GM18858 (cell line): ENCODE data around the gene RAI14.

ENCODE experiments used
- ATAC-seq: cut with Tn5 transposase; IDR thresholded peaks from one replicate; pipeline ENCODE4 v1.9.1; 2021; ENCODE audit not compliant: unreplicated experiment

Gene RAI14

DNA sequence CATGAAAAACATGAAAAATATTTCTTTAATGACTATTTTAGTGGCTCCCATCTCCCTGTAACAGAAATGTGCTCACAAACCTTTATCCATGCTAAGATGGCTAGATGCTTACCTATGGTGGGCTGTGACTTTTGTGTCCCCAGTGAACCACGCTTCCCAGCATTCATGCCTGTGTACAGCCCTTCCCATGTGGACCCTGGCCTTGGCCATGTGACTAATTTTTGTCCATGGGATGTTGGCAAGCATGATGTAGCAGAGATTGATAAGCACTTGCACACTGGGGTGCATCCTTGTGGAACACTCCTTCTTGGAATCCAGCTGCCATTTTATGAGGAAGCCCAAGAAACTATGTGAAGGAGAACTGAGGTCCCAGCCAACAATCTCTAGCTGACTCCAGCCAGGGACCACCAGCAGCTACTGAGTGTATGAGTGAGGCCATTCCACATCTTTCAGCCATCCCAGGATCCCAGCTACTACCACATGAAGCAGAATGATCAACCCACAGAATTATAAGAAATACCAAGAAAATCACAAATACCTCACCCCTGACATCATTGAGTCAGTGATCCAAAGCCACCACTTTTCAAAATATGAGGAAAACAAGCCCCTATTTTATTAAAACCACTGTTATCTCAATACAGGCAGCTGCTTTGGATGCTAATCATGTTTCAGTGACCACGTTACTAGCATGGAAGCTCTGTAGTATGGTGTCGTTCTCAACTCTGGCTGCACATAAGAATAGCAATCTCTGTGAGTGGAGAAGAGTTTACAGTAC lies 16.1 kb upstream of the RAI14 start:
- no peak for ATAC-seq

DNA sequence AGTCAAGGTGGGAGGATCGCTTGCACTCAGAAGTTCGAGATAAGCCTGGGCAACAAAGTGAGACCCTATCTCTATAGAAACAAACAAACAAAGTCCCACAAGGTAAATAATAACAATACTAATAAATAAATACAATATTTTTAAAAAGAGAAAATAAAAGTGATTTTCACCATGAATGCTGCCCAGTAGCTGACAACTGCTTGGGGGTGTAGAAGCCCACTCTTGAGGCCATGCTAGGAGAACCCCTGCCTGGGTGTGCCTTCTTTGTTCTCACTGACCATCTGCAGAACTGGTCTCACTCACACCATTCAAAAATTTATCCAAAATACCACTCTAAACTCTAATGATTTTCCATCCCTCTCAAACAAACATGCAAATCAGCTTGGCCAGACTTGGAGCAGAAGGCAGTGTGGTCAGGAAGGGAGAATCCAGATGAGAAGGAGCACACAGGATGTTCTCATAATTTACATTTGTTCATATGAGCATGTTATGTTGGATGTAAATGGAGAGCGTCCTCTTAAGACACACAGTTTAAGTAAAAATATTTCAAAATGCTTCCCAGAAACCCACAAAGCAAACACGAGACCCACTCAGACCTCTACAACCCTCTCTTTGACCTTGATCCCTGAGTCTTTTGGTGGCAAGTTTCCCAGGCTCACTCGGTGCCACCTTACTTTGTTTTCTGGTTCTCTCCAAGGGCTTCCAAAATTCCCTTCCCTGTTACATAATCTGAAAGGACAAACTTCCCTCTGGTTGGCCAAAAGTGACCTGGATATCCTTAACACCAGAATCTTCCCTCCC lies 7.9 kb upstream of the RAI14 start:
- no peak for ATAC-seq

DNA sequence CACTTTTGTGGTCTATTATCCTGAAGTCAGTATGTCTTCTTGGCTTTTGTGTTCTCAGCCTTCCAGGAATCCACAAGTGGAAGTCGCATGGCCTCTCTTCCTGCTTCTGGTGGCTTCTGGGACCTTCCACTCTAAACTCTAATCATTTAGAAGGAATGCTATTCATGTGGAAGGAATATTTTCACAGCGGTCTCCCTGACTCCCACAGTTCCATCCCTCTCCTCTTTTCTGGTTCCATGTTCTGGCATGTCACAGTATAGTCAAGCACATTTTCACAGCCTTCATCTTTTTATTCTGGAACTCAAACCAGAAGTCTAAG lies 7.3 kb upstream of the RAI14 start:
- ATAC-seq, result no peak

DNA sequence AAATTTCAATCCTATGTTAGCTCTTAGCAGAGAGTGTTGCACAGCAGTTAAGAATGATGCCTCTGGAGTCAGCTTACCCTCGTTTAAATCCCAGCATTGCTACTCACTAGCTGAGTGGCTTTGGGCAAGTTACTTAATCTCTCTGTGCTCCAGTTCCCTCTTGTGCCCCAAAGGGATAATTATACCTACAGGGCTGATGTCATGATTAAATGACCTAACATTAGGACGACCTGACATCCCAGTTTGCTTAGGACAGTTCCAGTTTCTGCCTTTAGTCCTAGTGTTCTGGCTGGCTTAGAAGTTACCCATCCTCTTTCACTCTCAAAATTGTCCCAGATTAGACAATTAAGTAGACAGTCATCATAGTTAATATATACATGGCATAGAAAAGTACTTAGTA lies 4.3 kb upstream of the RAI14 start:
- ATAC-seq, result no peak

DNA sequence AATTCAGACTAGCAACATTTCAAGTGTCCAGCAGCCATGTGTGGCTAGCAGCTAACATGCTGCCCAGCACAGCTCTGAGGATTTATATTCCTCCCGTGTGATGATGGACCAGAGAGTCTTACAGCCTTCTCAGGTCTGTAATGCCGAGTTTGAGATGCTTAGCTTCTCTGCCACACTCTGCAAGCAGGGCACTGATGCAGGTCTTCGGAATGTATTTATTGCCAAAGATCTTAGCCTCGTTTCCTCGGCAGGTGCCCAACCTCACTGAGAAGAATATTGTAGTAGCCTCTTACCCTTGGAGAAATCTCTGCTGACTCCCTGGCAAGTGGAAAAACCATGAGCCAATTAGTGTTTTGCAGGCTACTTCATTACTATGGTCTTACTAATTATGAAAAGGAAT lies 3.7 kb upstream of the RAI14 start:
- no peak for ATAC-seq

DNA sequence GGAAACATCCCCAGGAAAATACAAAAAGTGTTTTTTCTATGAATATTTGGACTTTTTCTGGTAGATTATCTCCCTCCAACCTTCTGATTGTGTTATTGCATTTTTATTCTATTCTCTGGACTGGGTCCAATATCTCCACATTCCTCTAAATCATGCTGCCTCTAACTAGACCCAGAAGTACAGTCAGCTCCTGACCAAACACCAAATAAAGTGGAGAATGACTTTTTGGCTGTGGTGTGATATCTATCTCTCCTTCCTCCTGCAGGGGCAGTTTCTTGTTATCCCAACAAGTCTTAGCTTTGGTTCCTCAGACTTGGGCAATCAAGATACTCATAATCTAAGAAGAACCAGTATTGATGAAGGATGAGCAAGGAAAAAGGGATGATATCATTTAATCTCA lies 3.2 kb upstream of the RAI14 start:
- ATAC-seq, result no peak

DNA sequence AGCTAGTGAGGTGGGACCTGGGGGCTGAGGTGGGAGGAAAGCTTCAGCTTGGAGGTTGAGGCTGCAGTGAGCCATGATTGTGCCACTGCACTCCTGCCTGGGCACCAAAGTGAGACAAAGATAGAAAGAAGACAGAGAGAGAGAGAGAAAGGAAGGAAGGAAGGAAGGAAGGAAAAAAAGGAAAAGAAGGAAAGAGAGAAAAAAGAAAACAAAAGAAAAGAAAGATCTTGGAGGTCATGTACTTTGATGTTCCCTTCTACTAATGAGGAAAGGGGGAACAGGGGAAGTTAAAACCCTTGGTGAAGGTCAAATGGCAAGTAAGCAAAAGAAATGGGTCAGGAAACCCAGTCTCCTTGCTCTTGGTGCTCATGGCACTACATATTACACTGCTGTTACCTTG lies 2.4 kb upstream of the RAI14 start:
- ATAC-seq, result no peak

DNA sequence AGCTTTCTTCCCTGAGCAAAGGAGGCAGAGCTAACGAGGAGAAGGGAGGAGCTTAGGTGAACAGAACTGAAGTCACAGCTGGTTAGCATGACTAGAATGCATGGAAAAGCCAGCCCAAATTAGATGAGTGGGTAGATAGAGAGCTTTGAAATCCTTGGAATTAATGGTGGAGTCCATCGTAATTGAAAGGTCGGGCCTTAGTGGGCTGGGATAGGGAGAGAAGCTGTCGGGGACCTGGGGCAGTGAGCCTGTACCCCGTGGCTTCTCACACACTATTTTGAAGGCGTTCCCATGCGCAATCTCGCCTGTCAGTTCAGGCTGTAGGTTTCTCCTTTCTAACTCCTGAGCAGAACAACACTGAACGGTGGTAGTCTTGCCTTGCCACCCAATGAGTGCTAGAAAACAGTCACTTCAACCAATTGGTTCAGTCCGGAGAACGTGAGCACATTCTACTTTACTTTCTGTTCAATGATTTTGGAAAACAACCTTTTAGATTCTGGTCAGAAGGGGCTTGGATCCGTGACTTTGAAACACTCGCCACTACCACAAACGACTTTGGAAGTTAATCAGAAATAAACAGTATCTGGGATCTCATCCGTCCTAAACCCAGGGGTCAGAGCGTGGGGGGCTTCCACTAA lies 655 bp upstream of the RAI14 start:
- ATAC-seq, result no peak

DNA sequence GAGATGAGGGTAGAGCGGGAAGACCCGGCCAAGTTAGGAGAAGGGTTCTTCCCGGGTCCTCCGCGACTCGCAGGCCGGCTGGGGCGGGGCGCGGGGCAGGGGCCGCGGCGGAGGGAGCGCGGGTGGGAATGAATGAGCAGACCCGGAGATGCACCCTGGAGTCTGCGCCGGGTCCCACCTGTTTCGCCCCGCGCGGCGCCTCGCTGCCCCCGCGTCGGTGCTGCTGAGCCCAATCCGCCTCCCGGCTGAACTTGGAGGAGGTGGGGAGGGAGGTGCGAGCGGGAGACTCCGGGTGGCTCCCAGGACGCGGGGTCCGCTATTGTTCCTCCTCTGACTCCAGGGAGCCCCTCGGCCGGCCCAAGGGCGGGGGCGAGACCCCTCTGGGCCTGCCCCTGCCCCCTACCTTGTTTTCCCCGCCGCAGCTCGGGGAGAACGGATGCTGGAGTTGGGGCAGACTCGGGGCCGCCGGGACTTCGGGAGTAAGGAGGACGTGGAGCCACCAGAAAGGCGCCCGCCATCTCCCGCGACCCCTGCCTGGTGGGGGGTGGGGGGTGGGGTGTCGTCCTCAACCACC lies 659 bp downstream of the RAI14 start:
- no peak for ATAC-seq

DNA sequence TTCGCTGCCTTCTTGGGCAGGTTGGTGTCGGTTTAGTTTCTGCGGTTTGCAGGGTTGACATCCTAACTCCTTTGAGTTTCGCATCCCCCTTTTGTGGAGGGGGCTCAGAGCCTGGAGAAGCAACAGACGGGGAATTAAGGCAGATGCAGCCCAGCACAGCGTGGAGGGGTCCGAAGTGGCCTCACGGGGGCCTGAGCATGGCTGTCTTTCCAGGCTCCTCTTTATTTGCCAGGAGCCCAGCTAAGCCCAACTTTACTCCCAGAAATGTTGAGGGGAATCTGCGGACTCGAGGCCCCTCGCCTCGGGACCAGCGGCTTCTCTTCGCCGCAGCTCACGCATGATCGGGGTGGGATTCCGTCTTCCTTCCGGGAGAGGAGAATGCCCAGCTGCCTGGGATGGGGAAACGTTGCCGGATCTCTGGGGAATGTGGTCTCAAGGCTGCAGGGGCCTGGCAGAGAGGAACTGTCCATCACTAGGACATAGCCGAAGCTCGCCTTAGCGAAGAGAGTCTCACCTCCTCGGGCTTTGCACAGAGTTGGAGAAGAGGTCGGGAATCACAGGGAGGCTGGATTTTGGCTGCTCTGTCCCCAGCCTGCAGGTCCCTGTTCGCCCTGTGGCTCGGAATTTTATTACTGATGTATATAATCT lies 1.3 kb downstream of the RAI14 start:
- ATAC-seq, result no peak

DNA sequence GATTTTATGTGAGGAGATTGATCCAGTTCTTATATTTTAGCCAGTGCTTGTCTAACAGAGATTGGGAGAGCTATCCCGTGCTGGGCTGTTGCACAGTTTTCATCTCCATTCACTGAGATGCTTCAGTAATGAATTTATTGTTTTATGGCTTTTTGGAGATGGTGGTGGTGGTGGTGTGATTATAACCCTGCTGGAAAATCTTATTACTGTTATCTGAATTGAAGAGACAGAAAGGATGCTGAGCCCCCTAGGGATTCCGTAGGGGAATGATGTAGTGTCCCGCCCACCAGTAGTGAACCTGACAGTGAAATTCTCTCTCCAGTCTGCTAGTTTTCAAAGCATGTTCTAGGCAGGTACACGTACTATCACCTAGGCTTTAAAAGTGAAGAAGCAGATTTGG lies 1.9 kb downstream of the RAI14 start:
- no peak for ATAC-seq

DNA sequence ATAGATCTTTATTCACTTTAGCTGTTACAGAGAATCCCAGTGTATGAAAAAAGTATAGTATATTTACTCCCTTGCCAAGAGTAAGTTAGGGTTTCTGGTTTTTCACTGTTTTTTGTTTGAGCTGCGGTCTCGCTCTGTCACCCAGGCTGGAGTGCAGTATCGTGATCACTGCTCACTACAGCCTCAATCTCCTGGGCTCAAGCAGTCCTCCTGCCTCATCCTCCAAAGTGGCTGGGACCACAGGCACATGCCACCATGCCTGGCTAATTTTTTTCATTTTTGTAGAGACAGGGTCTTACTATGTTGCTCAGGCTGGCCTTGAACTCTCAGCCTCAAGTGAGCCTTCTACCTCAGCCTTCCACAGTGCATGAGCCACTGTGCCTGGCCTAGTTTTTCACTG lies 3.0 kb downstream of the RAI14 start:
- ATAC-seq, result no peak

DNA sequence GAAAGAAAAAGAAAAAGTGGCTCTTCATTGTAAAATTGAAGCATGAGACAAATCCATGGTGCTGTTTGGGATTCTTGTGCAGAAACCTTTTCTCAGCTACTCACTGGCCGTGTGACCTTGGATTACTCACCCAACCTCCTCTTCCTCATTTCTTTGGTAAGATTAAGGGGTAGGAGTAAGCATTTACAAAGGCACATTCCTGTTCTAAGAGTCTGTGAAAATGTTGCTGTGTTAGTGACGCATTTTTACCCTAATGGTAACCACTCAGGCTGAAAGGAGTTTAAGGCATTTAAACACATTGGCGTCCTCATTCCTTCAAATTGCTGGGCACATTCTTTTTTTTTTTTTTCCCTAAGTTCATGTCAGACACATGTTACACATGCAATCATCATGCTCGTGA lies 4.3 kb downstream of the RAI14 start:
- no peak for ATAC-seq

DNA sequence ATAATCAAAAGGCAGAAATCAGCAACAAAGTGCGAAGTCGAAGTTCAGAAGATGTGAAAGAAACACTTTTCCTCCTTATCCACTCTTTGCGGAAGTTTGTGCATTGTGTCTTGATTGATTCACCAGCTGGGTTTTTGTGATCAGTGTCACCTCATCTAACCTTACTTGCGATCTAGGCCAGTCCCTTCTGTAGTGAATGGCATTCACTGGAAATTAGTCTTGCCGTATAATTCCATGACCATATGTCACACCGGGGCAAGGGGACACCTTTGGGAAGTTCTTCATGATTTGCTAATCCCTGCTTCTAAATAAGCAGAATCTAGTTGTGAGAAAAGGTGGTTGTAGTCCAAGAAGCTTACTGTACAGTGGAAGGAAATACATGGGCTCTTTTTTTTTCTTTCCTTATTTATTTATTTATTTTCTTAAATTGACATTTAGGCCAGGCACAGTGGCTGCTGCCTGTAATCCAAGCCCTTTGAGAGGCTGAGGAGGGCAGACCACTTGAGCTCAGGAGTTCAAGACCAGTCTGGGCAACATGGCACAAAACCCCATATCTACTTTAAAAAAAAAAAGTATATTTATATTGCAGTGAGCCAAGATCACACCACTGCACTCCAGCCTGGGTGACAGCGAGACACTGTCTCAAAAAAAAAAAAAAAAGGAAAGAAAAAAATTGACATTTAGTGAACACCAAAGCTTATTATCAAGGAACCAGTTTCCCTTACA lies 7.8 kb downstream of the RAI14 start:
- no peak for ATAC-seq

DNA sequence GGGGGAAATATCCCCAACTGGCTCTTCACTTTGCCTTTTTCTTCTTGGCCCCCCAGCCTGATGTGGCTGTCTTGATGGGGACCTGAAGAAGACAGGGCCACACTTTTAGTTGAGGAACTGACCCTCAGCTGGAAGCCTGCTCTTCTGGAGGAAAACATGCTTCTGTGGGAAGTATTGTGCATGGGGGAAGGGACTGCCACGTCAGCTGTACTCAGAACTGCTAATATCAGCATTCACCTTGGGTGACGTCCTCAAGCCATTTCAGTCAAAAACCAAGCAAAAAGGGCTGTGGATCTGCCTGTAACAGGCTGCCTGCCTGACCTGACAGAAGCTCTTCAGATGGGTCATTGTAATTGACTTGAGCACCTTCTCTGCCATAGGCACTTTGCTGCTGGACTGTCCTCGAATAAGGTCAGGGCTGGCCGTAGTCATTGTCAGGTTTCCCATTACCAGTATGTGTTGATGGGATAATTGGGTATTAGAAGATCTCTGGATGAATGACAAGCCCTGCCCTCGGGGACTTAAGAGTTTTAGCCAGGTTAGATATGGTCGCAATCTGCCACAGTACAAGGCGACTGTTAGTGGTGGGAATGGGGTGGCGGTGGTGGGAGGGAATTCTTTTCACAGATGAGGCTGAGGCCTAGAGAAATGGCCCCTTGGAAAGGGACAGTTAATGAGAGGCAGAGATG lies 10.4 kb downstream of the RAI14 start:
- no peak for ATAC-seq

DNA sequence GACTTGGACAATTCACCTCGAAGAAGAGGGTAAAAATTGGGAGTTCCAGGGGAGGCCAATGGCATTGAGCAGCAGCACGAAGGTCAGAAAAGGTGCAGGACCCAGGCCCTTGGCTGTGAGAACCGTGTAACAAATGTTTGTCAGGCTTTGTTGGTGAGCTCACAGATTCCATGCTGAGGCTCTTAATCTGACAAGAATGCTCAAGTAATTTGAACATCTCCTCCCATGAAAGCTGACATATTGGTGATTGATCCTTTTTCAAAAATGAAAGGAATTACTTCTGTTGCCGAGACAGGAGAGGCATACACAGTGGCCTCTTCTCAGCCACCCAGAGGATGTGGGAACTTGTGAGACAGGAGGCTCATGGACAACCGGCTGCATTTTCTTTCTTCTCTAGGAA lies 11.6 kb downstream of the RAI14 start:
- ATAC-seq, result no peak

DNA sequence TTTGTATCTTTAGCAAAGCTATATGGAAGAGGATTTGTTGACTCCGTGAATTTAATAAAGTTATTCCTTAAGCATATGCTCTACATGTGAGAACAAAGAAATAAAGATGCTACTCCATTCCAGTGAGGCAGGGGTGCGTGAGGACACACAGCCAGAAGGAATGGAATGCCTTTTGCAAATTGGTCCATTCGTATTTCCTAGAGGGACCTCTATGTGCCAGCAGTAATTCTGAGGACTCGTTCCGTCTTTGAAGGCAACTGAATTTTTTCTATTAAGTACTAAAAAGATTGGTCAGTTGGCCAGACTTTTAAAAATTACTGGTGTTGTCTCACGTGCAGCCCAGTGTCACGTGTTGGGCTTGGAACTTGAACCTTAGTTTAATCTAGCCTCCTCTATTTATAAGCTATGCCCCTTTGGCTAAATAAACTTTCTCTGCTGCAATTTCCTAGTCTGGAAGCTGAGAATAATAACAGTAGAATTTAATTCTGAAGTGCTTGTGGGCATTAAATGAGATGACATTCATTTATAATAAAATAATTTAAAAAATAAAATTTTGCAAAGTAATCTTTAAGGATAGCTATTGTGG lies 13.9 kb downstream of the RAI14 start:
- no peak for ATAC-seq

DNA sequence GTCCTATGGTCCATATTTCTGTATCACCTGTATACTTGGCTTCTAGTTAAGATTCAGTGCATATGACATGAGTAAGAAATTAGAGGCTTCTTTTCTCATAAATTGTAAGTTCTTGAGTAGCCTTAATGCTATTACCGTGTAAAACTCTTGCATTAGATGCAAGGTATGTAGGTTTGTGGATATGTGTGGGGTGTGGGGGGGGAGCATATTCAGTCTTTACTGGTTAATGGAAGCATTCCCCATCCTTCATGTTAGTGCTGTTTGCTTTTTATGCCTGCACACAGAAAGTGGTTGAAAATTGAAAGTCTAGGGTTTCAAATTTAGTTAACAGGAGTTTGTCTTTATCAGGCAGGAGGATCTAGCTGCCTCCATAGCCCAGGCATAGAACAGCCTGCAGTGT lies 16.1 kb downstream of the RAI14 start:
- no peak for ATAC-seq

DNA sequence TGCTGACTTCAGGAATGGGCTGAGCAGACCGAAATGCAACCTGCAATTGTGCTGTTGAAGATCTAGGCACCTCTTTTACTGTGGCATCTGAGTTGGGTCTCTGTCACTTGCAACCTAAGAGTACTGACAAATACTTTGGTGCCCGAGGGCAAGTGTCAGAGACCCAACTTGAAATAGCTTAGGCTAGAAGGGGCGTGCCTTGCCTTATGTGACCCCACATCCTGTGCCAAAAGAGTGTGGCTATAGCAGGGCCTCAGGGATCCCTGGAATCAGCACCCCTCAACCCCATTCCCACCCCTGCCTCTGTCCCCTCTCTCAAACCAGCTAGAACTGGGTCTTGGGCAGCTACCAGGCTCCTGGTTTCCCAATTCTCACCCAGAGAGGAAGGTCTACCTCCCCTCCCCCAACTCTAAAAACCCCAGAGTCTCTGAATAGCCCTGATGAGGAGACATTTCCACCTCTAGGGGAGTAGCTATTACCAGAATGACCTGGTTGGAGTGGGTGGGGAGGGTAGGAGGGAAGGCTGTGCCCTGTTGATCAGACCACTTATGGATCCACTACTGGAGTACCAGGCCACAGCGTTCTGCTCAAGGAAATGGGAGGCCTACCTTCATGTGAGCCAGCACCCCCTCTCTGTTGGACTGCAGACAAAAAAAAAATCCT lies 17.5 kb downstream of the RAI14 start:
- ATAC-seq, result no peak
